ENCODE results near the gene TMEM218. TPM values are rescaled to one million over a fixed set of nuclear protein-coding genes. Genes with fewer than 3 reads are reported as not detected.

Gene TMEM218
- total RNA-seq, 4 donors from 2014 or later = 9.9 to 19.9 (median 14.6) TPM

DNA sequence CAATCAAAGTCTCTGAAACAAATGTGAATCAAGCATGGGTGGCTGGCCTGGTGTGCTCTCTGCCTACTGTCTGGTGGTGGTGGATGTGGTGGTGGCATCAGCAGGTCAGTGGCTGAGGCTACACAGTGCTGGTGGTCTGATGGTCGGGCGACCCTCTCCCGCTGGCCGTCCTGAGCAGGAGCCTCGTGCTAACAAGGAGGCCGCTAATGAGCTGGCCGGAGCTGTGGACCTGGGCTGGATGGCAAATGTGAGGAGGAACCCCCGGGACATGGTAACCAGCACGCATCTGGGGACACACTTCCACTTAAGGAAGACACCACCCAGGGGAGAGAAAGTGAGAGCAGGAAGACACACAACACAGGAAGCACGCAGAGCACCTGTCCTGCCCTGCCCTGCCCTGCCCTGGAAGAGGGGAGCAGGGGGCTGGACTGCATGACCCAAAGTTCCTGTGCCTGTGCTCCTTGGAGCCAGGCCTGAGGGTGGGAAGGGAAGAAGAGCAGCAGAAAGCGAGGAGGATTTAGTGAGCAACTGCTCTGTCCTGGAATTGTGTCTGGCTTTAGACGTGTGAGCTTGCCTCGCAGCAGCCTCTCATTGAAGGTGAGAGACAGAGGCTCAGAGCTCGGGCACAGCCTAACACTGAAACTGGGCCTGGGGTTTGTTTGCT, 24.7 kb downstream of the TMEM218 start:
- H3K27me3 ChIP-seq = no peaks in the 10 kb centered on the region
- WGBS = 92% methylated on average over 13 of the region's 14 CpGs
- no peak overlapping the region for H3K27ac ChIP-seq
- no peak overlapping the region for H3K4me3 ChIP-seq
- no peak for TF ChIP-seq POLR2AphosphoS5 (IDR thresholded peaks at IDR 0.05)
- TF ChIP-seq POLR2A (IDR thresholded peaks at IDR 0.05) = no peak
- TF ChIP-seq CTCF (IDR thresholded peaks at IDR 0.05) = no peak
- no peak for TF ChIP-seq EP300 (IDR thresholded peaks at IDR 0.05)
- no peaks in the 10 kb centered on the region for H3K9me3 ChIP-seq
- peaks cover 19% of the 10 kb centered on the region for H3K4me1 ChIP-seq
- no peaks in the 10 kb centered on the region for H3K36me3 ChIP-seq
- no peak for DNase-seq (ENCODE audit: low spot score in 2 of 2)

- no peaks in the 10 kb centered on the region for H3K9me3 ChIP-seq
- no peaks in the 10 kb centered on the region for H3K36me3 ChIP-seq
- H3K4me3 ChIP-seq = no peak overlapping the region
- TF ChIP-seq POLR2A (IDR thresholded peaks at IDR 0.05) (no peak), POLR2AphosphoS5 (IDR thresholded peaks at IDR 0.05) (no peak), CTCF (IDR thresholded peaks at IDR 0.05) (no peak), EP300 (IDR thresholded peaks at IDR 0.05) (no peak)
- 100% methylated on average over 2 of the region's 20 CpGs for WGBS
- H3K4me1 ChIP-seq = peaks cover 17% of the 10 kb centered on the region
- H3K27me3 ChIP-seq = peaks cover 3% of the 10 kb centered on the region
- H3K27ac ChIP-seq = no peak overlapping the region
- no peak for DNase-seq (ENCODE audit: low spot score in 2 of 2)
Measured at GRCh38 chr11:125085301-125086081, 25.9 kb downstream of the TMEM218 start.

DNA sequence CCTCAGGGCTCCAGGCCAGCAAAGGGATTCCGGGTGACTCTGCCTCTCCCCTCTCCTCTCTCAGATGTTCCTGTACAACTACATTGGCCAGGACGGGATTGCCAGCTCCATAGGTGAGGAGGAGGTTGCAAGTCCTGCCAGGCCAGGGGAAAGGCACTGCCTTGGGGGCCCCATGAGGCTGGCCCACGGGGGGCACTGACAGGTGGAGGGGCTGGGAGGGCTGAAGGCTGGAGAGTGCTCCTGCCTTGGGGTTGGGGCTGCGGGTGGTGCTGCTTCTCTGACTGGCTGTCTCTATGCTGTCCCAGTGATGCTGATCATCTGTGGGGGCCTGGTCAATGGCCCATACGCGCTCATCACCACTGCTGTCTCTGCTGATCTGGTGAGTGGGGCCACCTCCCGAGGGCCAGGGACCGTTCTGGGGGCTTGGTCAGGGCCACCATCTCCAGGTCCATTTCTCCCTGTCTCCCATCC, 26.6 kb downstream of the TMEM218 start:
- Histone ChIP-seq H3K27me3 (peaks cover 3% of the 10 kb centered on the region), H3K9me3 (no peaks in the 10 kb centered on the region), H3K27ac (no peak overlapping the region), H3K4me3 (no peak overlapping the region), H3K4me1 (peaks cover 17% of the 10 kb centered on the region), H3K36me3 (no peaks in the 10 kb centered on the region)
- 81% methylated on average over 6 of the region's 8 CpGs for WGBS
- TF ChIP-seq POLR2A (IDR thresholded peaks at IDR 0.05) (no peak), CTCF (IDR thresholded peaks at IDR 0.05) (no peak), POLR2AphosphoS5 (IDR thresholded peaks at IDR 0.05) (no peak), EP300 (IDR thresholded peaks at IDR 0.05) (no peak)
- DNase-seq (ENCODE audit: low spot score in 2 of 2) = no peak

GRCh38 chr11:125084057-125084416, 27.4 kb downstream of the TMEM218 start:
- 88% methylated on average over 11 of the region's 11 CpGs for WGBS
- peaks cover 17% of the 10 kb centered on the region for H3K4me1 ChIP-seq

More at GRCh38 chr11:125084057-125084416, 27.4 kb downstream of the TMEM218 start:
- Histone ChIP-seq H3K27me3 (peaks cover 3% of the 10 kb centered on the region), H3K36me3 (no peaks in the 10 kb centered on the region), H3K9me3 (no peaks in the 10 kb centered on the region), H3K4me3 (no peak overlapping the region), H3K27ac (no peak overlapping the region)
- no peak for TF ChIP-seq CTCF (IDR thresholded peaks at IDR 0.05)
- TF ChIP-seq POLR2AphosphoS5 (IDR thresholded peaks at IDR 0.05) = no peak
- no peak for TF ChIP-seq POLR2A (IDR thresholded peaks at IDR 0.05)
- TF ChIP-seq EP300 (IDR thresholded peaks at IDR 0.05) = no peak
- no peak for DNase-seq (ENCODE audit: low spot score in 2 of 2)

All from suprapubic skin (tissue), 4 donors.